RWPE1 (cell line): ENCODE results near the gene IQGAP2.

Experiments
- CTCF ChIA-PET: fragments of 350-600 bp; sonication (Branson Sonifier 250); formaldehyde crosslinking; extraction: SDS; loops from one replicate; lab custom pipeline; 2021; lab: Yijun Ruan, JAX
- POLR2A ChIA-PET: fragments of 400-600 bp; formaldehyde crosslinking; extraction: SDS; loops from one replicate; lab custom pipeline; 2020; ENCODE audit warnings: antibody characterized with exemption; ENCODE audit not compliant: low non-redundant PET; lab: Yijun Ruan, JAX
- DNase-seq: peaks from one replicate; pipeline ENCODE4 v3.0.0; 2012; ENCODE audit warnings: low spot score
- H3K27ac ChIP-seq: fragments of 450-650 bp; 2 replicates; pipeline ENCODE4 v1.5.1; 2017
- CTCF ChIP-seq: fragments of 450-650 bp; conservative IDR thresholded peaks from 2 replicates; pipeline ENCODE4 v1.5.1; 2017; ENCODE audit warnings: low read depth, mild to moderate bottlenecking

The IQGAP2 gene

GRCh38 chr5:76637490-76637889 lies 234.4 kb downstream of the IQGAP2 start:
- ChIA-PET CTCF (interaction anchor here (0.9 kb wide), 1 partner anchor 137 kb away, joined by 5 read pairs; no protein-coding TSS in a partner anchor), POLR2A (no interaction called here)
- no peak for DNase-seq
- no peak overlapping the region for H3K27ac ChIP-seq
- TF ChIP-seq CTCF, result no peak

GRCh38 chr5:76638479-76638878 lies 235.4 kb downstream of the IQGAP2 start:
- ChIA-PET CTCF (interaction anchor here (0.5 to 0.7 kb wide), 2 partner anchors 36 to 43 kb away, joined by 3 read pairs; no protein-coding TSS in a partner anchor), POLR2A (no interaction called here)
- TF ChIP-seq CTCF, result no peak
- DNase-seq, result no peak
- no peak overlapping the region for H3K27ac ChIP-seq

GRCh38 chr5:76641514-76642120 lies 238.5 kb downstream of the IQGAP2 start:
- TF ChIP-seq CTCF, result peak; percentile 59
- CTCF ChIA-PET, result interaction anchor here (0.6 to 1.4 kb wide), 2 partner anchors 35 to 40 kb away, joined by 6 read pairs; no protein-coding TSS in a partner anchor
- no peak overlapping the region for H3K27ac ChIP-seq
- POLR2A ChIA-PET, result no interaction called here
- DNase-seq, result peak; percentile 63

- POLR2A ChIA-PET, result no interaction called here
Observed at GRCh38 chr5:76642390-76643040, 239.4 kb downstream of the IQGAP2 start.

GRCh38 chr5:76643371-76643770 lies 240.3 kb downstream of the IQGAP2 start:
- no peak for DNase-seq
- ChIA-PET POLR2A (no interaction called here), CTCF (interaction anchor here (0.7 kb wide), 1 partner anchor 303 kb away, joined by 4 read pairs; no protein-coding TSS in a partner anchor)
- H3K27ac ChIP-seq, result no peak overlapping the region
- no peak for TF ChIP-seq CTCF

More at GRCh38 chr5:76642390-76643040, 239.4 kb downstream of the IQGAP2 start:
- no peak for TF ChIP-seq CTCF
- CTCF ChIA-PET, result interaction anchor here (0.6 kb wide), 2 partner anchors 34 to 51 kb away, joined by 4 to 6 read pairs; no protein-coding TSS in a partner anchor
- DNase-seq, result no peak
- H3K27ac ChIP-seq, result no peak overlapping the region

- no peak overlapping the region for H3K27ac ChIP-seq
- no peak for TF ChIP-seq CTCF
- POLR2A ChIA-PET, result no interaction called here
- CTCF ChIA-PET, result interaction anchor here (0.6 to 0.7 kb wide), 3 partner anchors 47 to 1399 kb away, joined by 3 to 7 read pairs (median 3); no protein-coding TSS in a partner anchor
- DNase-seq, result no peak
Observed at GRCh38 chr5:76649140-76649539, 246.1 kb downstream of the IQGAP2 start.
